ENCODE data around the gene S100A2.
"Not testable (repeated sequence)": the region's sequence is repeated elsewhere in the genome, so short reads cannot be mapped to it uniquely, and the experiment has no call there.

- TF ChIP-seq CTCF (conservative IDR thresholded peaks at IDR 0.05; ENCODE audit: low read depth, low read length); EZH2 (IDR thresholded peaks at IDR 0.05; ENCODE audit: borderline replicate concordance, low read depth, low read length, poor library complexity, severe bottlenecking): not testable (repeated sequence)
These were observed 3.6 kb downstream of the S100A2 start for GRCh38 chr1:153562021-153562420.

All from A673 (cell line).